ENCODE data around the gene SPRN. TPM values are rescaled to one million over a fixed set of nuclear protein-coding genes. Genes with fewer than 3 reads are reported as not detected.
"Not testable (repeated sequence)": the region's sequence is repeated elsewhere in the genome, so short reads cannot be mapped to it uniquely, and the experiment has no call there.

Gene SPRN
- total RNA-seq, 2 donors from 2014 or later, result 0.11 to 0.24 TPM

DNA sequence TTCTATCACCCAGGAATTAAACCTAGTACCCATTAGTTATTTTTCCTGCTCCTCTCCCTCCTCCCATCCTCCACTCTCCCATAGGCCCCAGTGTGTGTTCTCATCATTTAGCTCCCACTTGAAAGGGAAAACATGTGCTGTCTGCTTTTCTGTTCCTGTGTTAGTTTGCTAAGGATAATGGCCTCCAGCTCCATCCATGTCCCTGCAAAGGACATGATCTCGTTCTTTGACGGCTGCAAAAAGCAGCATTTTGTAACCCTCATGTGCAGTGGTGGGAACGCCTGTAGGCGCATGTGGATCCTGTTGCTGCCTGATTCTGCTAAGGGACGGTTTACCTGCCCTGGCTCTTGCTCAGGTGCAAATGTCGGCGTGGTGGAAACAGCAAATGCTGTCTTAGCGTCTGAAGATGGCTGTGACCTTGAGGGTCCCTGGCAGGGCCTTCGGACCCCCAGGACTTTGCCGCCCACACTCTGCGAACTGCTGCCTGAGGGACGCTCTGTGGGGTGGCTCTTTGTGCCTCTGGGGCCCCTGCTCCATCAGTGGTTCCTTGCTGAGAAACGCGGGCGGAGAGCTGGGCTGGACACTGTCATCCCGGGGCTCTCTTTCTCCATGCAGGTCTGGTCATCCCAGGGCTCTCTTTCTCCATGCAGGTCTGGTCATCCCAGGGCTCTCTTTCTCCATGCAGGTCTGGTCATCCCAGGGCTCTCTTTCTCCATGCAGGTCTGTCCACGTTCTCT lies 36.0 kb downstream of the SPRN start:
- no peaks in the 10 kb centered on the region for H3K27me3 ChIP-seq (ENCODE audit: control insufficient read depth, insufficient read depth, low read length, poor library complexity, severe bottlenecking)
- H3K4me3 ChIP-seq (ENCODE audit: low read length), result no peak overlapping the region
- no peaks in the 10 kb centered on the region for H3K9me3 ChIP-seq (ENCODE audit: control insufficient read depth, low read length)
- no peaks in the 10 kb centered on the region for H3K4me1 ChIP-seq (ENCODE audit: control insufficient read depth, insufficient read depth, low read length)
- H3K9ac ChIP-seq (ENCODE audit: extremely low read depth, low read length, poor library complexity, severe bottlenecking), result no peak overlapping the region
- H3K4me3 Mint-ChIP-seq, result no peak overlapping the region
- no peak for DNase-seq
- H3K27ac Mint-ChIP-seq, result no peak overlapping the region
- 81 to 87% methylated on average over 14 to 17 of the region's 17 CpGs for WGBS, 2 experiments (ENCODE audit: insufficient coverage in 1 of 2, insufficient read length in 1 of 2)
- no peak for TF ChIP-seq CTCF (conservative IDR thresholded peaks at IDR 0.05)
- no peak overlapping the region for H3K27ac ChIP-seq (ENCODE audit: low read depth, low read length)
- peaks cover under 1% of the 10 kb centered on the region for H3K4me1 Mint-ChIP-seq
- H3K27me3 Mint-ChIP-seq (ENCODE audit: insufficient read depth), result no peaks in the 10 kb centered on the region
- no peaks in the 10 kb centered on the region for H3K9me3 Mint-ChIP-seq
- H3K36me3 ChIP-seq (ENCODE audit: control insufficient read depth, insufficient read depth, low read length), result no peaks in the 10 kb centered on the region
- H3K36me3 Mint-ChIP-seq (ENCODE audit: low read depth), result peaks cover 15% of the 10 kb centered on the region

DNA sequence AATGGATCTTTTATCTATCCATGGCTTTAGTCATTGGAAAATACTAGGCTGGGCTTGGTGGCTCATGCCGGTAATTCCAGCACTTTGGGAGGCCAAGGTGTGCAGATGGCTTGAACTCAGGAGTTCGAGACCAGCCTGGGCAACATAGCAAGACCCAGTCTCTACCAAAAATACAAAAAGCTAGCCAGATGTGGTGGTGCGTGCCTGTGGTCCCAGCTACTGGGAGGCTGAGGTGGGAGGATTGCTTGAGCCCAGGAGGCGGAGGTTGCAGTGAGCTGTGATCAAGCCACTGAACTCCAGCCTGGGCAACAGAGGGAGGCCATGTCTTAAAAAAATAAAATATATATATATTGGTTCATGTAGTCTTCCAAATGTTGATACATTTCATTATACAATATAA lies 37.5 kb downstream of the SPRN start:
- not testable (repeated sequence) for H3K4me3 Mint-ChIP-seq; H3K27ac Mint-ChIP-seq; DNase-seq; H3K27me3 Mint-ChIP-seq (ENCODE audit: insufficient read depth); H3K4me1 Mint-ChIP-seq; H3K9me3 Mint-ChIP-seq; H3K27ac ChIP-seq (ENCODE audit: low read depth, low read length); H3K9ac ChIP-seq (ENCODE audit: extremely low read depth, low read length, poor library complexity, severe bottlenecking); H3K4me3 ChIP-seq (ENCODE audit: low read length); H3K27me3 ChIP-seq (ENCODE audit: control insufficient read depth, insufficient read depth, low read length, poor library complexity, severe bottlenecking); H3K4me1 ChIP-seq (ENCODE audit: control insufficient read depth, insufficient read depth, low read length); H3K36me3 ChIP-seq (ENCODE audit: control insufficient read depth, insufficient read depth, low read length); H3K9me3 ChIP-seq (ENCODE audit: control insufficient read depth, low read length)
- H3K36me3 Mint-ChIP-seq (ENCODE audit: low read depth), result peaks cover 18% of the 10 kb centered on the region
- WGBS, 2 experiments (ENCODE audit: insufficient coverage in 1 of 2, insufficient read length in 1 of 2), result 98 to 100% methylated on average over 1 to 4 of the region's 4 CpGs

DNA sequence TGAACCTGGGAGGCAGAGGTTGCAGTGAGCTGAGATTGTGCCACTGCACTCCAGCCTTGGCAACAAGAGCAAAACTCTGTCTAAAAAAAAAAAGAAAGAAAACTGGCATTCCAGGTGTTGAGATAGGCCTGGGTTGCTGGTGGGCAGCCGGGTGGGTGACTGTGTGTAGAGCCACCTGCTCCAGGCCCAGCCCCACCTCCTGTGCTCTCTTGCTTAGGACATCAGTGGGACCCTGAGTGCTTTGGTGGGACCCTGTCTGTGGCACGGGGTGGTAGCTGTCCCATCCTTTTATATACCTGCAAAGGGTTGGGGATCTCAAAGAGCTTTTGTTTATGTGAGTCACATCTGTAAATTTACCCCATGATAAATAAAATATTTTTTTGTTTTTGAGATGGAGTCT lies 39.2 kb downstream of the SPRN start:
- WGBS, 2 experiments (ENCODE audit: insufficient coverage in 1 of 2, insufficient read length in 1 of 2), result 88 to 100% methylated on average over 2 of the region's 2 CpGs
- H3K27ac Mint-ChIP-seq, result no peak overlapping the region
- no peak for DNase-seq
- Histone ChIP-seq H3K27me3 (ENCODE audit: control insufficient read depth, insufficient read depth, low read length, poor library complexity, severe bottlenecking) (peaks cover under 1% of the 10 kb centered on the region), H3K4me3 (ENCODE audit: low read length) (no peak overlapping the region), H3K36me3 (ENCODE audit: control insufficient read depth, insufficient read depth, low read length) (no peaks in the 10 kb centered on the region), H3K9me3 (ENCODE audit: control insufficient read depth, low read length) (no peaks in the 10 kb centered on the region), H3K4me1 (ENCODE audit: control insufficient read depth, insufficient read depth, low read length) (no peaks in the 10 kb centered on the region), H3K27ac (ENCODE audit: low read depth, low read length) (no peak overlapping the region), H3K9ac (ENCODE audit: extremely low read depth, low read length, poor library complexity, severe bottlenecking) (no peak overlapping the region)
- peaks cover 23% of the 10 kb centered on the region for H3K36me3 Mint-ChIP-seq (ENCODE audit: low read depth)
- H3K4me1 Mint-ChIP-seq, result no peaks in the 10 kb centered on the region
- no peak overlapping the region for H3K4me3 Mint-ChIP-seq
- peaks cover 2% of the 10 kb centered on the region for H3K27me3 Mint-ChIP-seq (ENCODE audit: insufficient read depth)
- H3K9me3 Mint-ChIP-seq, result no peaks in the 10 kb centered on the region
- no peak for TF ChIP-seq CTCF (conservative IDR thresholded peaks at IDR 0.05)

- Histone ChIP-seq H3K27me3 (ENCODE audit: control insufficient read depth, insufficient read depth, low read length, poor library complexity, severe bottlenecking) (peaks cover 7% of the 10 kb centered on the region), H3K36me3 (ENCODE audit: control insufficient read depth, insufficient read depth, low read length) (no peaks in the 10 kb centered on the region), H3K4me1 (ENCODE audit: control insufficient read depth, insufficient read depth, low read length) (no peaks in the 10 kb centered on the region), H3K9me3 (ENCODE audit: control insufficient read depth, low read length) (no peaks in the 10 kb centered on the region), H3K9ac (ENCODE audit: extremely low read depth, low read length, poor library complexity, severe bottlenecking) (no peak overlapping the region), H3K4me3 (ENCODE audit: low read length) (no peak overlapping the region), H3K27ac (ENCODE audit: low read depth, low read length) (no peak overlapping the region)
- Mint-ChIP-seq H3K36me3 (ENCODE audit: low read depth) (peaks cover 23% of the 10 kb centered on the region), H3K27me3 (ENCODE audit: insufficient read depth) (peaks cover 7% of the 10 kb centered on the region), H3K4me3 (no peak overlapping the region), H3K4me1 (no peaks in the 10 kb centered on the region), H3K9me3 (no peaks in the 10 kb centered on the region), H3K27ac (no peak overlapping the region)
- peak; percentile 46 for DNase-seq
- WGBS, 2 experiments (ENCODE audit: insufficient coverage in 1 of 2, insufficient read length in 1 of 2), result 90 to 93% methylated on average over 11 to 13 of the region's 13 CpGs
- no peak for TF ChIP-seq CTCF (conservative IDR thresholded peaks at IDR 0.05)
These were observed 40.4 kb downstream of the SPRN start for GRCh38 chr10:133384071-133384470.

All from endodermal cell (in vitro differentiated cells).